Esophagus muscularis mucosa (tissue), 4 donors: ENCODE measurements around the gene FUT3. TPM values are rescaled to one million over a fixed set of nuclear protein-coding genes. Genes with fewer than 3 reads are reported as not detected.

Experiments
- DNase-seq: peaks from one replicate; pipeline ENCODE4 v3.0.0-alpha.2; 2017; ENCODE audit errors: extremely low spot score
- H3K27ac ChIP-seq, 4 donors: fragments of 200-600 bp; sonication (generic); replicated peaks in 1 of 4; 1 replicate in 3 of 4; 2 replicates in 1 of 4; pipeline ENCODE4 v1.5.1; 2016 to 2019; ENCODE audit warnings: mild to moderate bottlenecking in 1 of 4
- H3K27me3 ChIP-seq, 4 donors: fragments of 200-600 bp; sonication (generic); one replicate each; pipeline versions ENCODE4 v1.5.1 to v1.6.0; 2016 to 2019
- H3K36me3 ChIP-seq, 4 donors: fragments of 200-600 bp; sonication (generic); one replicate each; pipeline ENCODE4 v1.5.1; 2016 to 2019
- H3K4me1 ChIP-seq, 4 donors: fragments of 200-600 bp; sonication (generic); one replicate each; pipeline ENCODE4 v1.5.1; 2016 to 2019
- H3K4me3 ChIP-seq, 4 donors: fragments of 200-600 bp; sonication (generic); 1 replicate in 2 of 4; 2 replicates in 2 of 4; pipeline ENCODE4 v1.5.1; 2016 to 2019; ENCODE audit warnings: mild to moderate bottlenecking in 4 of 4, moderate library complexity in 1 of 4
- H3K9me3 ChIP-seq, 4 donors: fragments of 200-600 bp; sonication (generic); 1 replicate in 3 of 4; 2 replicates in 1 of 4; pipeline ENCODE4 v1.5.1; 2016 to 2019
- CTCF ChIP-seq, 3 experiments: fragments of 200-600 bp in 2 of 3; fragments of 450-650 bp in 1 of 3; sonication (generic) in 2 of 3; IDR thresholded peaks; one replicate each; pipeline ENCODE4 v1.5.1; 2017 to 2019; ENCODE audit warnings: antibody characterized with exemption in 3 of 3, mild to moderate bottlenecking in 2 of 3, moderate library complexity in 1 of 3
- EP300 ChIP-seq: sonication (generic); formaldehyde crosslinking; IDR thresholded peaks from one replicate; pipeline ENCODE4 v1.6.1; 2017; ENCODE audit warnings: antibody characterized with exemption
- POLR2A ChIP-seq: fragments of 450-650 bp; IDR thresholded peaks from one replicate; pipeline ENCODE4 v1.6.1; 2017; ENCODE audit warnings: antibody characterized with exemption, moderate library complexity, mild to moderate bottlenecking, low read depth
- POLR2AphosphoS5 ChIP-seq, 2 donors: sonication (generic); formaldehyde crosslinking; IDR thresholded peaks; one replicate each; pipeline ENCODE4 v1.6.1; 2017; ENCODE audit warnings: antibody characterized with exemption in 2 of 2
- WGBS: methylation state at CpG from one replicate; pipeline ENCODE4 v1.1.5; 2018; 5-methylcytosine and 5-hydroxymethylcytosine counted together
- intact Hi-C: fragments of 100-400 bp; cut with DNase I; formaldehyde crosslinking; loops from one replicate; pipeline ENCODE4 v1.15.1; 2023
- total RNA-seq, 4 donors: library from RNA; depleted of rRNA; stranded (reverse); fragments of >200 nt; gene quantifications; one replicate each; pipeline versions ENCODE4 v1.1.0 to v1.2.1, GENCODE V29; 2016

The FUT3 gene
- total RNA-seq, 4 donors from 2014 or later = 0.57 TPM; not detected in 3

GRCh38 chr19:5820785-5821184 is 30.5 kb downstream of the FUT3 start:
- no peak for DNase-seq
- WGBS = 49% methylated on average over 6 of the region's 6 CpGs
- Histone ChIP-seq H3K36me3 (no peaks in the 10 kb centered on the region), H3K27ac (no peak overlapping the region), H3K9me3 (no peaks in the 10 kb centered on the region), H3K27me3 (no peaks in the 10 kb centered on the region), H3K4me3 (no peak overlapping the region), H3K4me1 (peaks cover 6 to 19% (median 14%) of the 10 kb centered on the region in 4 donors)
- intact Hi-C loops = no loop called here
- no peak for TF ChIP-seq EP300
- no peak for TF ChIP-seq POLR2A
- TF ChIP-seq CTCF (IDR thresholded peaks at IDR 0.05) = no peak
- no peak for TF ChIP-seq POLR2AphosphoS5 (IDR thresholded peaks at IDR 0.05)

- WGBS = 89% methylated on average over 3 of the region's 10 CpGs
Measured at GRCh38 chr19:5818594-5818993, 32.7 kb downstream of the FUT3 start.

DNA sequence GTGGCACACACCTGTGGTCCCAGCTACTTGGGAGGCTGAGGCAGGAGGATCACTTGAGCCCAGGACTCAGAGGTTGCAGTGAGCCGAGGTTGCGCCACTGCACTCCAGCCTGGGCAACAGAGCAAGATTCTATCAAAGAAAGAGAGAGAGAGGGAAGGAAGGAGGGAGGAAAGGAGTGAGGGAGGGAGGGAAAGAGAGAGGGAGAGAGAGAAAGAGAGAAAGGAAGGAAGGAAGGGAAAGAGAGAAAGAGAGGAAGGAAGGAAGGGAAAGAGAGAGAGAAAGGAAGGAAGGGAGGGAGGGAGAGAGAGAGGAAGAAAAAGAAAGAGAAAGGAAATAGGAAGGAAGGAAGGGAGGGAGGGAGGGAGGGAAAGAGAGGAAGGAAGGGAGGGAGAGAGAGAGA is 34.0 kb downstream of the FUT3 start:
- no peak for DNase-seq
- peaks cover 5 to 9% (median 8%) of the 10 kb centered on the region in 4 donors for H3K4me1 ChIP-seq
- H3K27me3 ChIP-seq = no peaks in the 10 kb centered on the region
- 89% methylated on average over 2 of the region's 2 CpGs for WGBS
- H3K27ac ChIP-seq = no peak overlapping the region
- H3K4me3 ChIP-seq = no peak overlapping the region
- intact Hi-C loops = no loop called here
- no peak for TF ChIP-seq POLR2AphosphoS5 (IDR thresholded peaks at IDR 0.05)
- TF ChIP-seq POLR2A = no peak
- TF ChIP-seq EP300 = no peak
- TF ChIP-seq CTCF (IDR thresholded peaks at IDR 0.05) = no peak
- H3K36me3 ChIP-seq = peaks cover 0 to 10% (median 2%) of the 10 kb centered on the region in 4 donors
- H3K9me3 ChIP-seq = no peaks in the 10 kb centered on the region

More at GRCh38 chr19:5818594-5818993, 32.7 kb downstream of the FUT3 start:
- H3K4me1 ChIP-seq = peaks cover 6 to 19% (median 14%) of the 10 kb centered on the region in 4 donors
- no peak for DNase-seq
- H3K27me3 ChIP-seq = no peaks in the 10 kb centered on the region
- no peak overlapping the region for H3K4me3 ChIP-seq
- H3K27ac ChIP-seq = no peak overlapping the region
- intact Hi-C loops = no loop called here
- no peaks in the 10 kb centered on the region for H3K36me3 ChIP-seq
- TF ChIP-seq EP300 (no peak), POLR2A (no peak), CTCF (IDR thresholded peaks at IDR 0.05) (no peak), POLR2AphosphoS5 (IDR thresholded peaks at IDR 0.05) (no peak)
- no peaks in the 10 kb centered on the region for H3K9me3 ChIP-seq

GRCh38 chr19:5814852-5815246 is 36.4 kb downstream of the FUT3 start:
- no peaks in the 10 kb centered on the region for H3K27me3 ChIP-seq
- H3K36me3 ChIP-seq = peaks cover 0 to 10% (median 2%) of the 10 kb centered on the region in 4 donors
- H3K4me3 ChIP-seq = no peak overlapping the region
- no peak for TF ChIP-seq EP300
- TF ChIP-seq POLR2A = no peak
- no peak for TF ChIP-seq CTCF (IDR thresholded peaks at IDR 0.05)
- DNase-seq = no peak
- no peaks in the 10 kb centered on the region for H3K9me3 ChIP-seq
- intact Hi-C loops = no loop called here
- H3K4me1 ChIP-seq = no peaks in the 10 kb centered on the region
- no peak overlapping the region for H3K27ac ChIP-seq
- 80% methylated on average over 6 of the region's 11 CpGs for WGBS
